Lower lobe of right lung (tissue), 2 donors: ENCODE measurements around the gene MYEOV. TPM values are rescaled to one million over a fixed set of nuclear protein-coding genes. Genes with fewer than 3 reads are reported as not detected.

ENCODE experiments used
- ATAC-seq, 2 donors: fragments of 200-7000 bp; cut with Tn5 transposase; one replicate each; pipeline ENCODE4 v1.9.1; 2020 to 2022; ENCODE audit warnings: mild to moderate bottlenecking in 2 of 2, moderate library complexity in 2 of 2
- DNase-seq: peaks from one replicate; pipeline ENCODE4 v3.0.0-alpha.2; 2020
- H3K27ac ChIP-seq: fragments of 200-600 bp; one replicate; pipeline ENCODE4 v1.8.0; 2022
- H3K27me3 ChIP-seq: fragments of 200-600 bp; one replicate; pipeline ENCODE4 v1.8.0; 2022; ENCODE audit warnings: low read depth
- H3K36me3 ChIP-seq: fragments of 200-600 bp; one replicate; pipeline ENCODE4 v1.8.0; 2022; ENCODE audit warnings: mild to moderate bottlenecking
- H3K4me1 ChIP-seq: fragments of 200-600 bp; one replicate; pipeline ENCODE4 v1.8.0; 2022
- H3K4me3 ChIP-seq: fragments of 200-600 bp; one replicate; pipeline ENCODE4 v1.8.0; 2022; ENCODE audit warnings: mild to moderate bottlenecking
- H3K9me3 ChIP-seq: fragments of 200-600 bp; one replicate; pipeline ENCODE4 v1.8.0; 2022
- intact Hi-C: fragments of 100-400 bp; cut with DNase I; formaldehyde crosslinking; loops from one replicate; pipeline ENCODE4 v1.11.0; 2022
- total RNA-seq: library from RNA; stranded (reverse); fragmentation: NEBNext Ultra II Directional; extraction: Animal tissue kit (Norgen Biotek cat#: 25700); gene quantifications from one replicate; pipeline ENCODE4 v1.2.1, GENCODE V29; 2021
- TF ChIP-seq, protein P1 (sequence below): fragments of 200-600 bp; IDR thresholded peaks from one replicate; pipeline ENCODE4 v1.8.0; 2022; ENCODE audit warnings: antibody characterized with exemption, mild to moderate bottlenecking
- donor health status: DM: no; HTN: yes; CAD: no; lungs with severe emphysema.

Gene MYEOV
- total RNA-seq, 1 donor from 2014 or later = 1.2 TPM

GRCh38 chr11:69300120-69301060 is 6.4 kb downstream of the MYEOV start:
- no peaks in the 10 kb centered on the region for H3K36me3 ChIP-seq
- no peak for DNase-seq
- no peaks in the 10 kb centered on the region for H3K9me3 ChIP-seq
- H3K4me3 ChIP-seq = no peak overlapping the region
- intact Hi-C loops = no loop called here
- no peak for ATAC-seq
- TF ChIP-seq, protein P1, sequence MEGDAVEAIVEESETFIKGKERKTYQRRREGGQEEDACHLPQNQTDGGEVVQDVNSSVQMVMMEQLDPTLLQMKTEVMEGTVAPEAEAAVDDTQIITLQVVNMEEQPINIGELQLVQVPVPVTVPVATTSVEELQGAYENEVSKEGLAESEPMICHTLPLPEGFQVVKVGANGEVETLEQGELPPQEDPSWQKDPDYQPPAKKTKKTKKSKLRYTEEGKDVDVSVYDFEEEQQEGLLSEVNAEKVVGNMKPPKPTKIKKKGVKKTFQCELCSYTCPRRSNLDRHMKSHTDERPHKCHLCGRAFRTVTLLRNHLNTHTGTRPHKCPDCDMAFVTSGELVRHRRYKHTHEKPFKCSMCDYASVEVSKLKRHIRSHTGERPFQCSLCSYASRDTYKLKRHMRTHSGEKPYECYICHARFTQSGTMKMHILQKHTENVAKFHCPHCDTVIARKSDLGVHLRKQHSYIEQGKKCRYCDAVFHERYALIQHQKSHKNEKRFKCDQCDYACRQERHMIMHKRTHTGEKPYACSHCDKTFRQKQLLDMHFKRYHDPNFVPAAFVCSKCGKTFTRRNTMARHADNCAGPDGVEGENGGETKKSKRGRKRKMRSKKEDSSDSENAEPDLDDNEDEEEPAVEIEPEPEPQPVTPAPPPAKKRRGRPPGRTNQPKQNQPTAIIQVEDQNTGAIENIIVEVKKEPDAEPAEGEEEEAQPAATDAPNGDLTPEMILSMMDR = no peak
- no peaks in the 10 kb centered on the region for H3K27me3 ChIP-seq
- H3K4me1 ChIP-seq = peaks cover 58% of the 10 kb centered on the region
- no peak overlapping the region for H3K27ac ChIP-seq

DNA sequence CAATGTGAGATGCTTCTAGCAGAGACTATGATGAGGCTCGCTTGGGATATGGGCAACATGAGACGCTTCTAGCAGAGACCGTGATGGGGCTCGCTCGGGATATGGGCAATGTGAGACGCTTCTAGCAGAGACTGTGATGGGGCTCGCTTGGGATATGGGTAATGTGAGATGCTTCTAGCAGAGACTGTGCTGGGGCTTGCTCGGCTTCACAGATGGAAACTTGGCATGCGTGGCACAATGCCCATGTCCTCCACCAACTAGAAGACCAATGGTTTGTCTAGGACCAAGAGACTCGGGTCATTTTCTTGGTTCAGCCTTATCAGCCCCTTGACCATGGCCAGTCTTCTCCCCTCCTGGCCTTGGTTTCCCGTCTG is 7.1 kb downstream of the MYEOV start:
- no peaks in the 10 kb centered on the region for H3K9me3 ChIP-seq
- H3K27me3 ChIP-seq = no peaks in the 10 kb centered on the region
- intact Hi-C loops = no loop called here
- H3K4me1 ChIP-seq = peaks cover 52% of the 10 kb centered on the region
- TF ChIP-seq, protein P1 = no peak
- no peak for DNase-seq
- H3K27ac ChIP-seq = no peak overlapping the region
- no peaks in the 10 kb centered on the region for H3K36me3 ChIP-seq
- no peak for ATAC-seq
- H3K4me3 ChIP-seq = no peak overlapping the region

GRCh38 chr11:69301455-69302401 is 7.8 kb downstream of the MYEOV start:
- DNase-seq (peak; percentile 80), ATAC-seq (peak; percentile 50 to 58)
- intact Hi-C loops = no loop called here
- TF ChIP-seq, protein P1 = no peak
- no peaks in the 10 kb centered on the region for H3K27me3 ChIP-seq
- H3K4me3 ChIP-seq = no peak overlapping the region
- no peaks in the 10 kb centered on the region for H3K9me3 ChIP-seq
- peak overlapping the region; percentile 4 for H3K27ac ChIP-seq
- H3K36me3 ChIP-seq = no peaks in the 10 kb centered on the region
- peaks cover 46% of the 10 kb centered on the region for H3K4me1 ChIP-seq

DNA sequence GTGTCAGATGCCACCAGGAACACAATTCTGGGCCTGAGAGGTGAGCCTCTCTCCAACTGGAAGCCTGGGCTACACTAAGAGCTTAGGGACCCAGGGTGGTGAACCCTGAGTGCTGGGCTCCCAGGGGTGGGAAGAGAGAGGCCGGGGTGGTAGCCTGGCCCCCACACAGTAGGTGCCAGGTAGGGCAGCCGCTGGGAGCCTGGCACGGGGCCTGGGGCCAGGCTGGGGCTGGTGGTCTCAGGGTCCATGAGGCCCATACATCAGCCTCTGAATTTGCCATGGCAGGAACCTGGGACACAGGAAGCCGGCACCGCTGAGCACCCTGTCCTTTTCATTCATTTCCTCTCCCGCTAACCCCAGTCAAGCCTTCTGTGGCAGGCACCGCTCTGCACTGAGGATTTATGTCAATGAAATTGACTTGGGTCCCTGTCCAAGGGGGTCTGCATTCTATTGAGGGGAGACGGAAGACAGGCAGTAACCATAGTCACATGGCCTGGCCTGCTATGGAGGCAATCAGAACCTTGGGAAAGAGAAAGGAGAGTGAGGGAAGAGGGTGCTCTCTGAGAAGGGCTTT is 8.6 kb downstream of the MYEOV start:
- intact Hi-C loops = no loop called here
- Histone ChIP-seq H3K27ac (no peak overlapping the region), H3K9me3 (no peaks in the 10 kb centered on the region), H3K36me3 (no peaks in the 10 kb centered on the region), H3K4me1 (peaks cover 38% of the 10 kb centered on the region), H3K27me3 (no peaks in the 10 kb centered on the region), H3K4me3 (no peak overlapping the region)
- TF ChIP-seq, protein P1 = no peak
- ATAC-seq (no peak), DNase-seq (no peak)

DNA sequence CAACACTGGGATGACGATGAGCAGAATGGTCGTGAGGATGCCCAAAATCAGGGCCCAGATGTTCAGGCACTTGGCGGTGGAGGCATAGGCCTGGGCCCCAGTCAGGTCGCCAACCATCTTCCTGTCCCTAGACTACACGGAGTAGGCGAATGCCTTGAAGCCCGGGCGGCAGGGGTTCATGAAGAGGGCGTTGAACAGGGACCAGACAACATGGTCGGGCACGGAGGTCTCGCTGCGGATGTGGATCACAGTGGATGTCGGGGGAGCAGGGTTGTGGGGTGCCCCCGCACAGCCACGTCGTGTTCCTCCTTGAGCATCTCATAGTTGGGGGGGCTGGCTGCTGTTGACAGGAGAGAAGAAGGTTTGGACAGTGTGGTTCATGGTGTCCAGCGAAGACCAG is 9.5 kb downstream of the MYEOV start:
- TF ChIP-seq, protein P1 = no peak
- H3K9me3 ChIP-seq = no peaks in the 10 kb centered on the region
- H3K4me1 ChIP-seq = peaks cover 29% of the 10 kb centered on the region
- intact Hi-C loops = no loop called here
- ATAC-seq (no peak), DNase-seq (no peak)
- no peaks in the 10 kb centered on the region for H3K27me3 ChIP-seq
- no peak overlapping the region for H3K27ac ChIP-seq
- H3K36me3 ChIP-seq = no peaks in the 10 kb centered on the region
- no peak overlapping the region for H3K4me3 ChIP-seq
